AG09319 (cell line): ENCODE measurements around the gene KRTAP10-1.

Experiments
- DNase-seq: peaks from one replicate; pipeline ENCODE4 v3.0.0-alpha.2; 2010; ENCODE audit warnings: low read depth; ENCODE audit errors: extremely low read depth
- TF ChIP-seq, protein P1 (sequence below): IDR thresholded peaks from 2 replicates; pipeline ENCODE4 v1.5.1; 2011; ENCODE audit warnings: low read depth, mild to moderate bottlenecking, inconsistent platforms, low read length, moderate library complexity

Gene KRTAP10-1

DNA sequence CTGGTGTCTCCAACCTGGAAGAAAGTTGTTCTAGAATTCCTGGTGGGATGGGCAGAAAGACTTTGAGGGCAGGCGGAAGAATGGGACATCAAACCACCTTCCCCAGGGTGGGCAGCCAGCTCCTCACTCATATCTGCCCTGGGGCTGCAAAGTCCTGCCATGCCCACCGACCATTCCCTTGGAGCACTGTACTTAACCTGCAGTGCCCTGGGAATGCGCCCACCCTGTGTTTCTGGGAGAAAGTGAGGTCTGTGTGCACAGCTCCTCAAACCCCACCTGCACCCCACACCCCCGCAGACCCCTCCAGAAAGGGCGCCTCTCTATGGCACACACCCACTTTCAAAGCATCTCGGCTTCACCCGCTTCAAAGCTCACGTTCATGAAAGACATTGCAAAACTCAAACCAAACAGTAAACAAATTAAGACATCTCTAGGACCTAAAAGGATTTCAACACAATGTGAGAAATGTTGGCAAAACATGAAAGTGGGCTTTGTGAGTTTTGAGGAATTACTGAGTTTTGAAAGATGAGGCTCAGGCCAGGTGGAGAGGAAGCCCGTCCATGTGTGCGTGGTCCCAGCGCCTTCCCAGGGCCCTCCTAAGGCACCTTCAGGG lies 25.1 kb downstream of the KRTAP10-1 start:
- TF ChIP-seq, protein P1, sequence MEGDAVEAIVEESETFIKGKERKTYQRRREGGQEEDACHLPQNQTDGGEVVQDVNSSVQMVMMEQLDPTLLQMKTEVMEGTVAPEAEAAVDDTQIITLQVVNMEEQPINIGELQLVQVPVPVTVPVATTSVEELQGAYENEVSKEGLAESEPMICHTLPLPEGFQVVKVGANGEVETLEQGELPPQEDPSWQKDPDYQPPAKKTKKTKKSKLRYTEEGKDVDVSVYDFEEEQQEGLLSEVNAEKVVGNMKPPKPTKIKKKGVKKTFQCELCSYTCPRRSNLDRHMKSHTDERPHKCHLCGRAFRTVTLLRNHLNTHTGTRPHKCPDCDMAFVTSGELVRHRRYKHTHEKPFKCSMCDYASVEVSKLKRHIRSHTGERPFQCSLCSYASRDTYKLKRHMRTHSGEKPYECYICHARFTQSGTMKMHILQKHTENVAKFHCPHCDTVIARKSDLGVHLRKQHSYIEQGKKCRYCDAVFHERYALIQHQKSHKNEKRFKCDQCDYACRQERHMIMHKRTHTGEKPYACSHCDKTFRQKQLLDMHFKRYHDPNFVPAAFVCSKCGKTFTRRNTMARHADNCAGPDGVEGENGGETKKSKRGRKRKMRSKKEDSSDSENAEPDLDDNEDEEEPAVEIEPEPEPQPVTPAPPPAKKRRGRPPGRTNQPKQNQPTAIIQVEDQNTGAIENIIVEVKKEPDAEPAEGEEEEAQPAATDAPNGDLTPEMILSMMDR: no peak
- DNase-seq: no peak

DNA sequence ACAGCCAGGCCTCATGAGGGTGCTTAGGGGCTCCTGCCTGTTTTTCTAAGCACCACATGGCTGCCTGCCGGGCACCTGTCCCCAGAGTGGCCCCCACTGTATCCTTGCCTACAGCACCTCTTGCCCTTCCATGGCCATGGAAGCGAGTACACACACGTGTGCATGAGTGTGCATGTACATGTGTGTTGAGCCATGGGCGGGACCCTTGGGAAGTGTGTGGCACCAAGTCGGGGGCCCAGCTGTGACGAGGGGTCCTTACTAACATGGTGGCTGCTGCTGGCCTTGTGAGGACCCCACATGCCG lies 25.8 kb downstream of the KRTAP10-1 start:
- TF ChIP-seq, protein P1: no peak
- DNase-seq: no peak

- TF ChIP-seq, protein P1: no peak
- no peak for DNase-seq
Observed at GRCh38 chr21:44513389-44514217, 26.4 kb downstream of the KRTAP10-1 start.

DNA sequence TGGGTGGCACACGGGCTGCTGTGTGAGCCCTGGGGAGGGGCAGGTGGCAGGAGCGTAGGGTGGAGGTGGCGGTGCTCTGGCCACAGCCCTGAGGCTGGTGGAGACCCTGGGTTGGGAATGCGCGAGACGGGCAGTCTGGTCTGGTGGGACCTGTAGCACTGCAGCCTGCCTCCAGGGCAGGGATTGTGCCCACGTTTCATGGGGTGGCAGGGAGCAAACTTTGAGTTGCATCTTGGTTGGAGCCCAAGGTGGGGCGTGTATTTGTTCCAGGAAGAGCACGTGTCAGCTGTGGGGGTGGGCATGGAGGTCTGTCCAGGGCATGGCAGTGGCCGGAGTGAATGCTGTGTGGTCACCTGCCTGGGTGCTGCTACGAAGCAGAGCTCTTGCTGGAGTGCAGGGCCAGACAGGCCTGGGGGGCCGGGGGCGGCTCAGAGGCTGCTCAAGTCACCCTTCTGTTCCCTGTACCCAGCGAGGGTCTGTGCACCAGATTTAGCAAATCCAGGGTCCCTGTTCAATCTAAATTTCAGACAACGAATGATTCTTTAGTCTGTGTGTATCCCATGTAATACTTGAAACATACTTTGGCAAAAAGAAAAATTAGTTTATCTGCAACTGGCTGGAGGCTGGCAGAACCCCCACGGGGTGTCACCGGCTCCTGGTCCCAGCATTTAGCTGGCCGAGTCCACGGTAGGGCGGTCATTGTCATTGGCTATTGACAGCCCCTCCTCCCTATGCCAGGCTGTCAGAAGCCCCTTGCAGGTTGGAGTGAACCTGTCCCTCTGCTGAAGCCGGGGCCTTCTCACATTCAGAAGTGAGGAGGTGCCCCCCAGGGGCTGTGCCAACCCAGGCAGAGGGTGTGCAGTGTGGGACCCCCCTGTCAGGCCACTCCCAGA lies 27.3 kb downstream of the KRTAP10-1 start:
- DNase-seq: no peak
- TF ChIP-seq, protein P1: no peak

DNA sequence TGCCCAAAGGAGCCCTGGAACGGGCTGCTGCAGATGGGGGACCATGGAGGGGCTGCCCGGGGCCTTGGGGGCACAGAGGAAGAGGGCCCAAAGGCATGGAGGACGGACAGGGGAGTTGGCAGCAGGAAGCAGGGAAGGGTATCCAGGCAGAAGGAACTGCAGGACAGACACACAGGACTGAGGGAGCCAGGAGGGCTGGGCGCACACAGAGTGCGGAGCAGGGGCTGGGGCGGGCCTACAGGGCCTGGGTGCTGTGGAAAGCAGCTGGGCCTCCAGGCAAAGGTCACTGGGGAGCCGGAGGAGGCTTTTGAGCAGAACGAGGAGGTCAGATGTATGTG lies 28.1 kb downstream of the KRTAP10-1 start:
- TF ChIP-seq, protein P1: no peak
- no peak for DNase-seq

- TF ChIP-seq, protein P1: no peak
Observed at GRCh38 chr21:44511219-44511937, 28.6 kb downstream of the KRTAP10-1 start.

More at GRCh38 chr21:44511219-44511937, 28.6 kb downstream of the KRTAP10-1 start:
- DNase-seq: no peak
